ENCODE measurements around the gene ADCK1.

ADCK1 gene

GRCh38 chr14:77832297-77832696, 32.4 kb downstream of the ADCK1 start:
- no peaks in the 10 kb centered on the region for H3K79me2 ChIP-seq (ENCODE audit: insufficient read depth, low read length)
- TF ChIP-seq EZH2phosphoT487 (IDR thresholded peaks at IDR 0.05; ENCODE audit: borderline replicate concordance): no peak
- no peak for TF ChIP-seq CTCF (conservative IDR thresholded peaks at IDR 0.05; ENCODE audit: low read length)

GRCh38 chr14:77837926-77838325, 38.0 kb downstream of the ADCK1 start:
- no peak for TF ChIP-seq EZH2phosphoT487 (IDR thresholded peaks at IDR 0.05; ENCODE audit: borderline replicate concordance)
- TF ChIP-seq CTCF (conservative IDR thresholded peaks at IDR 0.05; ENCODE audit: low read length): no peak
- Histone ChIP-seq H3K9ac (ENCODE audit: low read depth, low read length, poor library complexity, severe bottlenecking) (no peak overlapping the region), H2AFZ (ENCODE audit: low read length) (no peak overlapping the region), H3K9me2 (replicated peaks; ENCODE audit: low read depth, low read length) (no peaks in the 10 kb centered on the region), H4K20me1 (ENCODE audit: insufficient read depth, low read length, poor library complexity, severe bottlenecking) (no peaks in the 10 kb centered on the region), H3K4me3 (ENCODE audit: low read length, poor library complexity, severe bottlenecking) (no peak overlapping the region), H3K79me2 (ENCODE audit: insufficient read depth, low read length) (no peaks in the 10 kb centered on the region), H3K27me3 (ENCODE audit: insufficient read depth, low read length, poor library complexity, severe bottlenecking) (no peaks in the 10 kb centered on the region), H3F3A (ENCODE audit: low read depth) (no peaks in the 10 kb centered on the region), H3K4me2 (ENCODE audit: low read depth, low read length, poor library complexity, severe bottlenecking) (no peak overlapping the region), H3K9me3 (ENCODE audit: insufficient read depth, low read depth, low read length) (no peaks in the 10 kb centered on the region), H3K36me3 (ENCODE audit: insufficient read depth, low read length) (no peaks in the 10 kb centered on the region), H3K4me1 (ENCODE audit: insufficient read depth, low read length, poor library complexity, severe bottlenecking) (no peaks in the 10 kb centered on the region)

More at GRCh38 chr14:77832297-77832696, 32.4 kb downstream of the ADCK1 start:
- H4K20me1 ChIP-seq (ENCODE audit: insufficient read depth, low read length, poor library complexity, severe bottlenecking): no peaks in the 10 kb centered on the region
- no peaks in the 10 kb centered on the region for H3K36me3 ChIP-seq (ENCODE audit: insufficient read depth, low read length)
- no peak overlapping the region for H3K4me2 ChIP-seq (ENCODE audit: low read depth, low read length, poor library complexity, severe bottlenecking)
- no peaks in the 10 kb centered on the region for H3K4me1 ChIP-seq (ENCODE audit: insufficient read depth, low read length, poor library complexity, severe bottlenecking)
- H3K27me3 ChIP-seq (ENCODE audit: insufficient read depth, low read length, poor library complexity, severe bottlenecking): no peaks in the 10 kb centered on the region
- no peak overlapping the region for H2AFZ ChIP-seq (ENCODE audit: low read length)
- no peak overlapping the region for H3K9ac ChIP-seq (ENCODE audit: low read depth, low read length, poor library complexity, severe bottlenecking)
- H3K9me3 ChIP-seq (ENCODE audit: insufficient read depth, low read depth, low read length): no peaks in the 10 kb centered on the region
- no peaks in the 10 kb centered on the region for H3K9me2 ChIP-seq (replicated peaks; ENCODE audit: low read depth, low read length)
- H3F3A ChIP-seq (ENCODE audit: low read depth): no peaks in the 10 kb centered on the region
- no peak overlapping the region for H3K4me3 ChIP-seq (ENCODE audit: low read length, poor library complexity, severe bottlenecking)

GRCh38 chr14:77838831-77839511, 39.1 kb downstream of the ADCK1 start:
- H3K9ac ChIP-seq (ENCODE audit: low read depth, low read length, poor library complexity, severe bottlenecking): no peak overlapping the region
- no peaks in the 10 kb centered on the region for H3K79me2 ChIP-seq (ENCODE audit: insufficient read depth, low read length)
- no peak overlapping the region for H3K4me3 ChIP-seq (ENCODE audit: low read length, poor library complexity, severe bottlenecking)
- no peak overlapping the region for H3K4me2 ChIP-seq (ENCODE audit: low read depth, low read length, poor library complexity, severe bottlenecking)
- H3F3A ChIP-seq (ENCODE audit: low read depth): no peaks in the 10 kb centered on the region
- no peaks in the 10 kb centered on the region for H3K36me3 ChIP-seq (ENCODE audit: insufficient read depth, low read length)
- no peaks in the 10 kb centered on the region for H3K27me3 ChIP-seq (ENCODE audit: insufficient read depth, low read length, poor library complexity, severe bottlenecking)
- TF ChIP-seq CTCF (conservative IDR thresholded peaks at IDR 0.05; ENCODE audit: low read length) (no peak), EZH2phosphoT487 (IDR thresholded peaks at IDR 0.05; ENCODE audit: borderline replicate concordance) (no peak)
- H4K20me1 ChIP-seq (ENCODE audit: insufficient read depth, low read length, poor library complexity, severe bottlenecking): no peaks in the 10 kb centered on the region
- H3K9me3 ChIP-seq (ENCODE audit: insufficient read depth, low read depth, low read length): no peaks in the 10 kb centered on the region
- H3K4me1 ChIP-seq (ENCODE audit: insufficient read depth, low read length, poor library complexity, severe bottlenecking): no peaks in the 10 kb centered on the region
- no peak overlapping the region for H2AFZ ChIP-seq (ENCODE audit: low read length)
- no peaks in the 10 kb centered on the region for H3K9me2 ChIP-seq (replicated peaks; ENCODE audit: low read depth, low read length)
